Thyroid gland (tissue), 4 donors: ENCODE measurements around the gene NUP93.

Source experiments
- CTCF ChIP-seq, 6 experiments: fragments of 200-600 bp in 3 of 6; fragments of 450-650 bp in 3 of 6; sonication (generic) in 3 of 6; IDR thresholded peaks; one replicate each; pipeline ENCODE4 v1.5.1; 2016 to 2019; ENCODE audit warnings: antibody characterized with exemption in 6 of 6, mild to moderate bottlenecking in 2 of 6, inconsistent platforms in 1 of 6, moderate library complexity in 1 of 6
- POLR2A ChIP-seq, 2 donors: fragments of 450-650 bp; IDR thresholded peaks; one replicate each; pipeline ENCODE4 v1.6.1; 2017; ENCODE audit warnings: antibody characterized with exemption in 2 of 2, mild to moderate bottlenecking in 2 of 2, moderate library complexity in 1 of 2

GRCh38 chr16:56798955-56799354 lies 69.0 kb downstream of the NUP93 start:
- no peak for TF ChIP-seq CTCF (IDR thresholded peaks at IDR 0.05)
- TF ChIP-seq POLR2A (IDR thresholded peaks at IDR 0.05): no peak
